Measurements from ENCODE around the gene AXL. TPM values are rescaled to one million over a fixed set of nuclear protein-coding genes. Genes with fewer than 3 reads are reported as not detected.

The AXL gene
- total RNA-seq, 1 donor from 2014 or later = 20.9 TPM

- DNase-seq (ENCODE audit: extremely low spot score, unreplicated experiment) = no peak
- TF ChIP-seq CTCF (conservative IDR thresholded peaks at IDR 0.05) = no peak
- Mint-ChIP-seq H3K27ac (peak overlapping the region; percentile 52), H3K9me3 (no peaks in the 10 kb centered on the region), H3K27me3 (peaks cover 7% of the 10 kb centered on the region), H3K4me1 (ENCODE audit: unreplicated experiment) (peaks cover 14% of the 10 kb centered on the region), H3K36me3 (peaks cover 9% of the 10 kb centered on the region), H3K4me3 (peak overlapping the region; percentile 31)
Observed at GRCh38 chr19:41217741-41218140, 1.3 kb upstream of the AXL start.

DNA sequence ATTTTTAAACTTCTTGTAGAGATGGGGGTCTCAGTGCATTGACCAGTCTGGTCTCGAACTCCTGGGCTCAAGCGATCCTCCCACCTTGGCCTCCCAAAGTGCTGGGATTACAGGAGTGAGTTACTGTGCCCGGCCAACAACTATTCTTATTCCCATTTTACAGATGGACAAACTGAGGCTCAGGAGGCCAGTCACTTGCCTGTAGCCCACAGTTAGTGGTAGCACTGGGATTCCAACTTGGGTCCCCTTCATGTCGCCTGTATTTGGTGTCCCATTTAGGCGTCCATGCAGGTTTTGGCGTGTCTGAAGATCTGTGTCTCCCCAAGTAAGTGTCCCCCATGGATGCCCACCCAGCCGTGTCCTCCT is 791 bp upstream of the AXL start:
- H3K9me3 Mint-ChIP-seq = no peaks in the 10 kb centered on the region
- peaks cover 14% of the 10 kb centered on the region for H3K4me1 Mint-ChIP-seq (ENCODE audit: unreplicated experiment)
- H3K36me3 Mint-ChIP-seq = peaks cover 9% of the 10 kb centered on the region
- H3K27me3 Mint-ChIP-seq = peaks cover 7% of the 10 kb centered on the region
- no peak for DNase-seq (ENCODE audit: extremely low spot score, unreplicated experiment)
- H3K27ac Mint-ChIP-seq = peak overlapping the region; percentile 87
- no peak for TF ChIP-seq CTCF (conservative IDR thresholded peaks at IDR 0.05)
- peak overlapping the region; percentile 86 for H3K4me3 Mint-ChIP-seq

DNA sequence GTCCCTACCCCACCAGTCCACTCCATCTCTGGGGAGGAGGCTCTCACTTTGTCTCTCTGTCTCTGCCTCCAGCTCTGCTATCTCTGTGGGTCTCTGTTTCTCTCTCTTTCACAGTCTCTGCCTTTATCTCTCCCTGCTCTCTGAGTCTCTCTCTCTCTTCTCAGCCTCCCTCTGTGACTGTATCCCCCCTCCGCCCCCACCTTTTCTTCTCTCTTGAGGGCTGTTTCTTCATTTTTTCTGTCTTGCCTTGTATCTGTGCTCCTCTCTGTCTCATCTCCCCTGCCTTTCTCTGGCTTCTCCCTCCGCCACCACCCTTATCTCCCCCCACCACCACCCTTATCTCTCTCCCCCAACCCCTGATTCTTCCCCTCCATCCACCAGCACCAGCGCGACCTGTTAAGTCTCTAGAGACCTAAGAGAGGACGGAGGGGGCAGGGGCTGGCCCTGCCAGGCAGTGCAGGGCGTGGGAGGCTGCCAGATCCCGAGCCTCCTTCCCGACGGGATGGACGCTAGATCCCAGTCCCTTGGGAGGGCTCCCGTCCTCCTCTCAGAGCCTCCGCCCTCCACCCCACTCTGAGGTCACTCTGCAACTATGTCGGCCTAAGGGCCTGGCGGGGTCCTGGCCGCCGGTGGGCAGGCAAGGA is 1.0 kb downstream of the AXL start:
- TF ChIP-seq CTCF (conservative IDR thresholded peaks at IDR 0.05) = no peak
- Mint-ChIP-seq H3K4me3 (peak overlapping the region; percentile 86), H3K9me3 (no peaks in the 10 kb centered on the region), H3K27me3 (peaks cover 7% of the 10 kb centered on the region), H3K4me1 (ENCODE audit: unreplicated experiment) (peaks cover 21% of the 10 kb centered on the region), H3K36me3 (peaks cover 9% of the 10 kb centered on the region), H3K27ac (peak overlapping the region; percentile 67)
- DNase-seq (ENCODE audit: extremely low spot score, unreplicated experiment) = no peak

- no peak for TF ChIP-seq CTCF (conservative IDR thresholded peaks at IDR 0.05)
- no peaks in the 10 kb centered on the region for H3K9me3 Mint-ChIP-seq
- peaks cover 9% of the 10 kb centered on the region for H3K36me3 Mint-ChIP-seq
- peaks cover 7% of the 10 kb centered on the region for H3K27me3 Mint-ChIP-seq
- H3K4me1 Mint-ChIP-seq (ENCODE audit: unreplicated experiment) = peaks cover 26% of the 10 kb centered on the region
- no peak for DNase-seq (ENCODE audit: extremely low spot score, unreplicated experiment)
- H3K4me3 Mint-ChIP-seq = peak overlapping the region; percentile 66
- H3K27ac Mint-ChIP-seq = peak overlapping the region; percentile 57
Observed at GRCh38 chr19:41220811-41221210, 1.8 kb downstream of the AXL start.

- no peak for DNase-seq (ENCODE audit: extremely low spot score, unreplicated experiment)
- Mint-ChIP-seq H3K4me1 (ENCODE audit: unreplicated experiment) (peaks cover 30% of the 10 kb centered on the region), H3K4me3 (peak overlapping the region; percentile 66), H3K27me3 (peaks cover 7% of the 10 kb centered on the region), H3K27ac (peak overlapping the region; percentile 14), H3K9me3 (no peaks in the 10 kb centered on the region), H3K36me3 (peaks cover 9% of the 10 kb centered on the region)
- no peak for TF ChIP-seq CTCF (conservative IDR thresholded peaks at IDR 0.05)
Observed at GRCh38 chr19:41221514-41222205, 2.6 kb downstream of the AXL start.
